H9 (cell line): ENCODE results near the gene RNF111. TPM values are rescaled to one million over a fixed set of nuclear protein-coding genes. Genes with fewer than 3 reads are reported as not detected.

Experiments used
- DNase-seq: peaks from one replicate; pipeline ENCODE4 v3.0.0-alpha.2; 2017
- H2AFZ ChIP-seq: one replicate; pipeline ENCODE4 v1.6.1; 2013; ENCODE audit warnings: mild to moderate bottlenecking, low read length, control low read depth, moderate library complexity
- H2AK5ac ChIP-seq: 2 replicates; pipeline ENCODE4 v1.6.1; 2013; ENCODE audit warnings: low read length, control low read depth, mixed read lengths; ENCODE audit not compliant: insufficient read length
- H2BK120ac ChIP-seq: one replicate; pipeline ENCODE4 v1.6.1; 2013; ENCODE audit warnings: low read depth, mild to moderate bottlenecking, low read length, control low read depth, inconsistent platforms; ENCODE audit not compliant: poor library complexity, severe bottlenecking
- H2BK12ac ChIP-seq: 2 replicates; pipeline ENCODE4 v1.6.1; 2013; ENCODE audit warnings: low read length, control low read depth, mixed read lengths, low read depth; ENCODE audit not compliant: insufficient read length
- H2BK15ac ChIP-seq: 2 replicates; pipeline ENCODE4 v1.6.1; 2013; ENCODE audit warnings: low read depth, low read length, control low read depth
- H2BK20ac ChIP-seq: one replicate; pipeline ENCODE4 v1.6.1; 2013; ENCODE audit warnings: low read depth, mild to moderate bottlenecking, low read length, control low read depth, inconsistent platforms; ENCODE audit not compliant: poor library complexity, severe bottlenecking
- H2BK5ac ChIP-seq: 2 replicates; pipeline ENCODE4 v1.6.1; 2013; ENCODE audit warnings: low read length, control low read depth, mixed read lengths; ENCODE audit not compliant: insufficient read length
- H3K14ac ChIP-seq: 2 replicates; pipeline ENCODE4 v1.6.1; 2013; ENCODE audit warnings: low read length, control low read depth; ENCODE audit not compliant: insufficient read depth
- H3K18ac ChIP-seq: 2 replicates; pipeline ENCODE4 v1.6.1; 2013; ENCODE audit warnings: low read depth, mild to moderate bottlenecking, mixed read lengths, low read length, control low read depth; ENCODE audit not compliant: insufficient read length
- H3K23ac ChIP-seq: 2 replicates; pipeline ENCODE4 v1.6.1; 2013; ENCODE audit warnings: low read length, control low read depth, mixed read lengths, low read depth; ENCODE audit not compliant: insufficient read length
- H3K23me2 ChIP-seq: 2 replicates; pipeline ENCODE4 v1.6.1; 2013; ENCODE audit warnings: low read depth, mild to moderate bottlenecking, mixed read lengths, low read length, control low read depth; ENCODE audit not compliant: insufficient read length, poor library complexity, severe bottlenecking
- H3K27ac ChIP-seq: 2 replicates; pipeline ENCODE4 v1.5.1; 2013; ENCODE audit warnings: low read length, control low read depth, mixed read lengths, low read depth; ENCODE audit not compliant: insufficient read length
- H3K27me3 ChIP-seq: 2 replicates; pipeline ENCODE4 v1.6.1; 2013; ENCODE audit warnings: low read length, control low read depth, inconsistent platforms; ENCODE audit not compliant: insufficient read depth
- H3K4ac ChIP-seq: 2 replicates; pipeline ENCODE4 v1.6.1; 2013; ENCODE audit warnings: low read depth, mild to moderate bottlenecking, control low read depth, inconsistent platforms, low read length, moderate library complexity
- H3K4me1 ChIP-seq: 2 replicates; pipeline ENCODE4 v1.6.1; 2013; ENCODE audit warnings: low read length, control low read depth, inconsistent platforms; ENCODE audit not compliant: insufficient read depth
- H3K4me2 ChIP-seq: 2 replicates; pipeline ENCODE4 v1.6.1; 2013; ENCODE audit warnings: low read length, control low read depth, mixed read lengths; ENCODE audit not compliant: insufficient read length, insufficient read depth
- H3K56ac ChIP-seq: 2 replicates; pipeline ENCODE4 v1.6.1; 2013; ENCODE audit warnings: low read depth, mild to moderate bottlenecking, mixed read lengths, low read length, control low read depth; ENCODE audit not compliant: insufficient read length
- H3K79me1 ChIP-seq: 2 replicates; pipeline ENCODE4 v1.6.1; 2013; ENCODE audit warnings: low read depth, mild to moderate bottlenecking, moderate library complexity, low read length, control low read depth, inconsistent platforms; ENCODE audit not compliant: insufficient read depth, poor library complexity, severe bottlenecking
- H3K79me2 ChIP-seq: 2 replicates; pipeline ENCODE4 v1.6.1; 2013; ENCODE audit warnings: low read length, control low read depth, inconsistent platforms; ENCODE audit not compliant: insufficient read depth
- H3K9ac ChIP-seq: 2 replicates; pipeline ENCODE4 v1.6.1; 2013; ENCODE audit warnings: low read length, control low read depth, mixed read lengths; ENCODE audit not compliant: insufficient read length; ENCODE audit errors: extremely low read depth
- H3K9me3 ChIP-seq: one replicate; pipeline ENCODE4 v1.6.1; 2013; ENCODE audit warnings: low read depth, low read length, inconsistent platforms; ENCODE audit not compliant: control insufficient read depth
- H3T11ph ChIP-seq: one replicate; pipeline ENCODE4 v1.6.1; 2013; ENCODE audit warnings: mild to moderate bottlenecking, low read length, control low read depth, inconsistent platforms
- H4K20me1 ChIP-seq: one replicate; pipeline ENCODE4 v1.6.1; 2013; ENCODE audit not compliant: control insufficient read depth, insufficient read length, insufficient read depth
- H4K5ac ChIP-seq: 2 replicates; pipeline ENCODE4 v1.6.1; 2013; ENCODE audit warnings: low read depth, mild to moderate bottlenecking, mixed read lengths, low read length, control low read depth; ENCODE audit not compliant: insufficient read length
- H4K8ac ChIP-seq: replicated peaks from 2 replicates; pipeline ENCODE4 v1.6.1; 2013; ENCODE audit warnings: low read length, control low read depth, mixed read lengths, low read depth; ENCODE audit not compliant: insufficient read length
- H4K91ac ChIP-seq: 2 replicates; pipeline ENCODE4 v1.6.1; 2013; ENCODE audit warnings: low read depth, mild to moderate bottlenecking, moderate library complexity, mixed read lengths, low read length, control low read depth; ENCODE audit not compliant: insufficient read length
- H3K27ac Mint-ChIP-seq, 3 experiments: 2 replicates in 2 of 3; 3 replicates in 1 of 3; pipeline ENCODE4 v1.8.0; 2020 to 2021; ENCODE audit warnings: mixed read lengths in 3 of 3, mild to moderate bottlenecking in 1 of 3, moderate library complexity in 1 of 3
- H3K27me3 Mint-ChIP-seq: 2 replicates; pipeline ENCODE4 v1.8.0; 2021; ENCODE audit warnings: low read depth, mild to moderate bottlenecking, moderate library complexity, mixed read lengths
- H3K36me3 Mint-ChIP-seq, 3 experiments: 2 replicates in 2 of 3; 3 replicates in 1 of 3; pipeline ENCODE4 v1.8.0; 2020 to 2021; ENCODE audit warnings: low read depth in 3 of 3, mixed read lengths in 3 of 3; ENCODE audit not compliant: insufficient read depth in 1 of 3
- H3K4me1 Mint-ChIP-seq, 2 experiments: 2 replicates each; pipeline ENCODE4 v1.8.0; 2020; ENCODE audit warnings: mixed read lengths in 2 of 2
- H3K4me3 Mint-ChIP-seq, 2 experiments: 2 replicates in 1 of 2; 3 replicates in 1 of 2; pipeline ENCODE4 v1.8.0; 2020 to 2021; ENCODE audit warnings: mild to moderate bottlenecking in 2 of 2, mixed read lengths in 2 of 2, moderate library complexity in 1 of 2
- H3K9me3 Mint-ChIP-seq, 2 experiments: 2 replicates in 1 of 2; 3 replicates in 1 of 2; pipeline ENCODE4 v1.8.0; 2020; ENCODE audit warnings: mild to moderate bottlenecking in 2 of 2, mixed read lengths in 2 of 2, moderate library complexity in 1 of 2
- WGBS: extraction: QIAGEN DNeasy Blood & Tissue Kit; methylation state at CpG from one replicate; pipeline ENCODE4 v1.1.7; 2013; ENCODE audit warnings: missing lambda C conversion rate, low lambda C conversion rate, mixed read lengths; ENCODE audit not compliant: insufficient read length; ENCODE audit errors: extremely low coverage; 5-methylcytosine and 5-hydroxymethylcytosine counted together
- total RNA-seq: library from RNA; stranded (reverse); gene quantifications from 2 replicates; pipeline ENCODE4 v1.2.1, GENCODE V29; 2021
- TF ChIP-seq, protein P1 (sequence below): fragments of 200-600 bp; sonication (generic); conservative IDR thresholded peaks from 3 replicates; pipeline ENCODE4 v1.8.0; 2021; ENCODE audit warnings: antibody characterized with exemption, mild to moderate bottlenecking

RNF111 gene
- total RNA-seq, 1 experiment from 2014 or later = 28.0 TPM

DNA sequence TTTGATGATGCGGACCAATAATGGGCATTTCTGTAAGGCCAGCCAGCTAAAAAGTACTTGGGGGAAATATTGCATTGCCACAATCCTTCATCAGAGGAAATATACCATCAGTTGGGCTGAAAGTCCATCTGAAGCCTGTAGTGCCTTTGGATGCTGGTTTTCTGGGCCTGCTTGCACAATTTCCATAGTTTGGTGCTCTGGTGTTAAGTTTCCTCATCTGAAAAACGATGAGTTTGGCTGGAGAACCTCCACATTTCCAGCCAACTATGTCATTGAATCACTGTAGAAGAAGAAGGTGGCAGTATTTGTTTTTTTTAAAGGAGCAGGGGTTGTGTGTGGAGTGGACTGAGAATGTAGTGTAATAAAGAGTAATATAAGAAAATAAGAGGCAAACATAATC, 127.6 kb downstream of the RNF111 start:
- Histone ChIP-seq H2BK5ac (no peak overlapping the region), H2BK20ac (no peak overlapping the region), H3K9me3 (no peaks in the 10 kb centered on the region), H3K4me2 (no peak overlapping the region), H3K18ac (no peak overlapping the region), H3K56ac (no peak overlapping the region), H3K79me2 (no peaks in the 10 kb centered on the region), H2AK5ac (no peak overlapping the region), H3K23me2 (no peaks in the 10 kb centered on the region), H2AFZ (no peak overlapping the region), H2BK120ac (no peak overlapping the region), H3K14ac (no peak overlapping the region), H3K27ac (no peak overlapping the region), H3K4me1 (no peaks in the 10 kb centered on the region), H4K8ac (no peak overlapping the region), H2BK15ac (no peak overlapping the region), H2BK12ac (no peak overlapping the region), H4K5ac (no peak overlapping the region), H3K4ac (no peak overlapping the region), H4K91ac (no peak overlapping the region), H3K79me1 (peaks cover 5% of the 10 kb centered on the region), H3K23ac (no peak overlapping the region), H3K27me3 (no peaks in the 10 kb centered on the region), H3T11ph (no peak overlapping the region), H3K9ac (no peak overlapping the region), H4K20me1 (no peaks in the 10 kb centered on the region)
- TF ChIP-seq, protein P1, sequence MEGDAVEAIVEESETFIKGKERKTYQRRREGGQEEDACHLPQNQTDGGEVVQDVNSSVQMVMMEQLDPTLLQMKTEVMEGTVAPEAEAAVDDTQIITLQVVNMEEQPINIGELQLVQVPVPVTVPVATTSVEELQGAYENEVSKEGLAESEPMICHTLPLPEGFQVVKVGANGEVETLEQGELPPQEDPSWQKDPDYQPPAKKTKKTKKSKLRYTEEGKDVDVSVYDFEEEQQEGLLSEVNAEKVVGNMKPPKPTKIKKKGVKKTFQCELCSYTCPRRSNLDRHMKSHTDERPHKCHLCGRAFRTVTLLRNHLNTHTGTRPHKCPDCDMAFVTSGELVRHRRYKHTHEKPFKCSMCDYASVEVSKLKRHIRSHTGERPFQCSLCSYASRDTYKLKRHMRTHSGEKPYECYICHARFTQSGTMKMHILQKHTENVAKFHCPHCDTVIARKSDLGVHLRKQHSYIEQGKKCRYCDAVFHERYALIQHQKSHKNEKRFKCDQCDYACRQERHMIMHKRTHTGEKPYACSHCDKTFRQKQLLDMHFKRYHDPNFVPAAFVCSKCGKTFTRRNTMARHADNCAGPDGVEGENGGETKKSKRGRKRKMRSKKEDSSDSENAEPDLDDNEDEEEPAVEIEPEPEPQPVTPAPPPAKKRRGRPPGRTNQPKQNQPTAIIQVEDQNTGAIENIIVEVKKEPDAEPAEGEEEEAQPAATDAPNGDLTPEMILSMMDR = no peak
- Mint-ChIP-seq H3K4me1 (no peaks in the 10 kb centered on the region; a peak in 1 of 4 replicates), H3K36me3 (peaks cover 53 to 89% (median 87%) of the 10 kb centered on the region in 3 experiments; a peak in 6 of 7 replicates), H3K27me3 (no peaks in the 10 kb centered on the region), H3K9me3 (no peaks in the 10 kb centered on the region), H3K27ac (no peak overlapping the region), H3K4me3 (no peak overlapping the region; a peak in 1 of 5 replicates)
- no CpG with 5 or more reads among the region's 2 CpGs for WGBS
- DNase-seq = no peak
